HUES6 (cell line): ENCODE data around the gene ZNF205.

Experiments used
- H3K27ac ChIP-seq: 2 replicates; pipeline ENCODE4 v1.7.0; 2013; ENCODE audit warnings: low read depth, mild to moderate bottlenecking, low read length, inconsistent platforms
- H3K27me3 ChIP-seq: 2 replicates; pipeline ENCODE4 v1.6.1; 2013; ENCODE audit warnings: low read length; ENCODE audit not compliant: control insufficient read depth, insufficient read depth
- H3K36me3 ChIP-seq: 2 replicates; pipeline ENCODE4 v1.6.1; 2013; ENCODE audit warnings: low read length; ENCODE audit not compliant: control insufficient read depth, insufficient read depth
- H3K4me1 ChIP-seq: 2 replicates; pipeline ENCODE4 v1.6.1; 2013; ENCODE audit warnings: low read length; ENCODE audit not compliant: control insufficient read depth, insufficient read depth
- H3K4me3 ChIP-seq: 2 replicates; pipeline ENCODE4 v1.5.1; 2013; ENCODE audit warnings: low read depth, low read length
- H3K9ac ChIP-seq: one replicate; pipeline ENCODE4 v1.6.1; 2013; ENCODE audit warnings: mild to moderate bottlenecking, low read length
- H3K9me3 ChIP-seq: 2 replicates; pipeline ENCODE4 v1.6.1; 2013; ENCODE audit warnings: low read depth, low read length; ENCODE audit not compliant: control insufficient read depth, insufficient read depth

The ZNF205 gene

GRCh38 chr16:3085868-3086595 lies 26.4 kb upstream of the ZNF205 start:
- Histone ChIP-seq H3K9ac (no peak overlapping the region), H3K9me3 (no peaks in the 10 kb centered on the region; the same call in 1 of the 2 replicates), H3K4me1 (peaks cover 17% of the 10 kb centered on the region), H3K27ac (peak overlapping the region; percentile 2; the same call in 1 of the 2 replicates), H3K36me3 (peaks cover 33% of the 10 kb centered on the region), H3K27me3 (no peaks in the 10 kb centered on the region), H3K4me3 (no peak overlapping the region)

DNA sequence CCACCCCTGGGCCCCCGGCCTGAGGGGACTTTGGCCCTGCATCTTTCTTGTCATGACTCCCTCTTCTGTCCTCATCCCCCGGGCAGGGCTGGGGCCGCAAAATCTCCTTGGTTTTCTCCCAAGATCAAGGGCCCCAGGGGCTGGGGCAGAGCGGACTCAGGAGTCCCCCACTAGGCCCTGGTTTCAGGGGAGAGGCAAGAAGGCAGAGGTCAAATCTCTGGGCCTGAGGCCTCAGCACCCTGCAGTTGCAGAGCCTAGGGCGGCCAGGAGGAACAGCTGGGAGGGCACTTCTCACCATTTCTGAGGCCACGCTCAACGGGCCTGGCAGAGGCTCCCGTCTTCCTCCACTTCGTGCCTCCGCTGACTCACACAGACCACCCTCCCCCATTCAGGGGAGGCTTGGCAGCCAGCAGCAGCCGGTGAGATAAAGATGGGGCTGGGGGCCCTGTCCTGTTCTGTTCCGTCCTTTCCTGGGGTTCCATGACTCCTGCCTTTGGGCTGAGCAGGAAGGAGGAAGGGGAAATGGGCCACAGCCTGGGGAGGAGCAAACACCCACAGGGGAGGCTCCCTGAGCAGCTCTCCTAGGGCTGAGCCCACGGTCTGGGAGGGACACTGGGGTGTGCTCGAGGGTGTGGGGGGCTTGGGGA lies 25.7 kb upstream of the ZNF205 start:
- Histone ChIP-seq H3K9ac (no peak overlapping the region), H3K4me3 (no peak overlapping the region), H3K9me3 (no peaks in the 10 kb centered on the region), H3K27me3 (no peaks in the 10 kb centered on the region), H3K36me3 (peaks cover 40% of the 10 kb centered on the region), H3K4me1 (peaks cover 17% of the 10 kb centered on the region), H3K27ac (peak overlapping the region; percentile 2; the same call in 1 of the 2 replicates)

- H3K4me1 ChIP-seq = peaks cover 17% of the 10 kb centered on the region
Measured at GRCh38 chr16:3087243-3088235, 24.8 kb upstream of the ZNF205 start.

DNA sequence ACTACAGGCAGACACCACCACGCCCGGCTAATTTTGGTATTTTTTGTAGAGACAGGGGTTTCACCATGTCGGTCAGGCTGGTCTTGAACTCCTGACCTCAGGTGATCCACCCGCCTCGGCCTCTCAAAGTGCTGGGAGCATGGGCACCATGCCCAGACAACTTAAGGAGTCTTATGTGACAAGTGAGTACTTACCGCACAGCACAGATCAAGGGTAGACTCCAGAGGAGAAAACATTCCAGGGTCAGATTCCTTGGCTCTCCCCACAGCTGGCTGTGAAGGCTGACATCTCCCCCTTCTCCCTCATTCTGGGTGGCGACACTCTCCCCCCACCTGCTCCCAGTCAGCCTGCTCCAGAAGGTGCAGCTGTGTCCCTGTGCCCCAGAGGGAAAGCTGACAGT lies 23.9 kb upstream of the ZNF205 start:
- Histone ChIP-seq H3K36me3 (peaks cover 54% of the 10 kb centered on the region), H3K9ac (no peak overlapping the region), H3K9me3 (no peaks in the 10 kb centered on the region), H3K27me3 (no peaks in the 10 kb centered on the region), H3K4me1 (peaks cover 17% of the 10 kb centered on the region), H3K27ac (no peak overlapping the region), H3K4me3 (no peak overlapping the region)

More at GRCh38 chr16:3087243-3088235, 24.8 kb upstream of the ZNF205 start:
- Histone ChIP-seq H3K36me3 (peaks cover 48% of the 10 kb centered on the region), H3K4me3 (no peak overlapping the region), H3K9ac (no peak overlapping the region), H3K27ac (0 out of 2 replicates have a peak overlapping the region, but pooled peaks have one; percentile 2), H3K9me3 (no peaks in the 10 kb centered on the region), H3K27me3 (no peaks in the 10 kb centered on the region)

- Histone ChIP-seq H3K27me3 (no peaks in the 10 kb centered on the region), H3K27ac (no peak overlapping the region), H3K9me3 (no peaks in the 10 kb centered on the region), H3K4me1 (peaks cover 17% of the 10 kb centered on the region), H3K36me3 (peaks cover 54% of the 10 kb centered on the region), H3K9ac (no peak overlapping the region), H3K4me3 (no peak overlapping the region)
Measured at GRCh38 chr16:3088925-3089716, 23.3 kb upstream of the ZNF205 start.

DNA sequence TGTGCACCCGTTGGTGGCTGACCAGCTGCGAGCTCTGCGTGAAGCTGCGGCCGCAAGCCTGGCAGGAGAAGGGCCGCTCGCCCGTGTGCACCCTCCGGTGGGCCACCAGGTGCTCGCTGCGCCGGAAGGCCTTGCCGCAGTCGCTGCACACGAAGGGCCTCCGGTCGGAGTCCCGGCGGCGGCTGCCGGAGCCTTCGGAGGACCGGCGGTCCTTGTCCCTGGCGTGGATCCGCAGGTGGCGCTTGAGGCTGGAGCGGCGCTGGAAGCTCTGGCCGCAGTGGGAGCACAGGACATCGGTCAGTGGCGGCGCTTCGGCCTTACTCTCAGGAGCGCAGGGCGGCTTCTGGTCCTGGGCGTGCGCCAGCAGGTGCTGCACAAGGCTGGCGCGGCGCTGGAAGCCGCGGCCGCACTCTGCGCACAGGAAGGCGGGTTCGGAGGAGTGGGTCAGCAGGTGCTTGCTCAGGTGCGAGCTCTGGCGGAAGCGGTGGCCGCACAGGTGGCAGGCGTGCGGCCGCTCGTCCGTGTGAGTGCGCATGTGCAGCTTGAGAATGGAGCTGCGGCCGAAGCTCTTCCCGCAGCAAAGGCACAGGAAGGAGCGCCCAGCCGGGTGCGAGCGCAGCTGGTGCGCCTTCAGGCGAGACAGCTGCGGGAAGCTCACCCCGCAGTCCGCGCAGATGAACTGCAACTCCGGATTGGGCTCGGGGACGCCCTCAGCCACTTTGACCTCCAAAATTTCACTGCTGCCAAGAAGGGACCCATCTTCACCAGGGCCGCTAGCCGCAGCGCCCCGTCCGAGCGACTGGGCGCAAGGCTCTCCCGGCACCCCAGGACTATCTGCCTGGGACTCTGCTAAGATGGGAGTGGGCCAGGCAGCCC lies 22.4 kb upstream of the ZNF205 start:
- Histone ChIP-seq H3K4me3 (no peak overlapping the region), H3K27ac (no peak overlapping the region), H3K27me3 (no peaks in the 10 kb centered on the region), H3K4me1 (peaks cover 17% of the 10 kb centered on the region), H3K36me3 (peaks cover 54% of the 10 kb centered on the region), H3K9ac (no peak overlapping the region), H3K9me3 (no peaks in the 10 kb centered on the region)

GRCh38 chr16:3091551-3091950 lies 20.8 kb upstream of the ZNF205 start:
- H3K9ac ChIP-seq = no peak overlapping the region
- no peaks in the 10 kb centered on the region for H3K27me3 ChIP-seq
- H3K4me1 ChIP-seq = peaks cover 24% of the 10 kb centered on the region
- H3K9me3 ChIP-seq = no peaks in the 10 kb centered on the region
- H3K27ac ChIP-seq = no peak overlapping the region
- peaks cover 58% of the 10 kb centered on the region for H3K36me3 ChIP-seq
- no peak overlapping the region for H3K4me3 ChIP-seq

DNA sequence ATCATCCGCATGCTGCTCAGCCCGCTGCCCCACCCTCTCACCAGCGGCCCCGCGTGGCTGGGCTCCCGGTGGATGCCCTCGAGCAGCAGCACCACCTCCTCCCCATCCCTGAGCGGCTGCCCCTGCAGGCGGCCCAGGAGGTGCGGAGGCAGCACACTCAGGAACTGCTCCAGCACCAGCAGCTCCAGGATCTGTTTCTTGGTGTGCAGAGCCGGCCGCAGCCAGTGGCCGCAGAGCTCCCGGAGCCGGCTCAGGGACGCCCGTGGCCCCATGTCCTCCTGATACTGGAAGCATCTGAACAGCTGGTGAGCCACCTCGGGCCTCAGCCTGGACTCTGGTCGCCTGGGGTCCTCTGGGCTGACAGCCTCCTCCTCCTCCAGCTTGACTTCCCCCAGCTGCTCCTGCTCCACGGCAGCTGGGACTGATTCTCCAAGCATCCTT lies 19.9 kb upstream of the ZNF205 start:
- Histone ChIP-seq H3K4me3 (no peak overlapping the region), H3K27ac (no peak overlapping the region), H3K36me3 (peaks cover 59% of the 10 kb centered on the region), H3K27me3 (no peaks in the 10 kb centered on the region), H3K9me3 (no peaks in the 10 kb centered on the region), H3K9ac (no peak overlapping the region), H3K4me1 (peaks cover 23% of the 10 kb centered on the region)

DNA sequence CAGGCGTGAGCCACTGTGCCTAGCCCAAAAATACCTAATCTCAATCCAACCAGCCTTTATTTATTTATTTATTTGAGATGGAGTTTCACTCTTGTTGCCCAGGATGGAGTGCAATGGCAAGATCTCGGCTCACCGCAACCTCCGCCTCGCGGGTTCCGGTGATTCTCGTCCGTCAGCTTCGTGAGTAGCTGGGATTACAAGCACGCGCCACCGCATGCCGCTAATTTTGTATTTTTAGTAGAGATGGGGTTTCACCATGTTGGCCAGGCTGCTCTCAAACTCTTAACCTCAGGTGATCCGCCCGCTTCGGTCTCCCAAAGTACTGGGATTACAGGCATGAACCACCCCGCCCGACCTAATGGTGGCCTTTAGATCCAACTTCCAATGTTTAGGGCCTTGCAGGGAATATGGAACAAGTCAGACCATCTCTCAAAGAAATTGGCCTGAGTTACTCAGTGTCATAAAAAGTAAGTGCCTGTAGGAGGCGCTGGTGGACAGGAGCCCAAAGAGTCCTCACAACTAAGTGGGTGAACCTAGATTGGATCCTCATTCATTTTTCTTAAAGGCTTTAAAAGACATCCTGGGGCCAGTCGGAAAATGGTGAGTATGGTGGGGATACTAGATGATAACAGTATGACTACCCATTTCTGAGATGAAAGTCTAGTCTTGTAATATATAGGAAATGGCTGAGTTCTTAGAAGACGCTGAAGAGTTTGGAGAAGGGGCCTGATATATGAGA lies 17.9 kb upstream of the ZNF205 start:
- no peak overlapping the region for H3K4me3 ChIP-seq
- peaks cover 25% of the 10 kb centered on the region for H3K4me1 ChIP-seq
- H3K27me3 ChIP-seq = no peaks in the 10 kb centered on the region
- H3K27ac ChIP-seq = no peak overlapping the region
- no peak overlapping the region for H3K9ac ChIP-seq
- no peaks in the 10 kb centered on the region for H3K9me3 ChIP-seq
- peaks cover 41% of the 10 kb centered on the region for H3K36me3 ChIP-seq
